ENCODE results near the gene COBL. TPM values are rescaled to one million over a fixed set of nuclear protein-coding genes. Genes with fewer than 3 reads are reported as not detected.
"Not testable (repeated sequence)": the region's sequence is repeated elsewhere in the genome, so short reads cannot be mapped to it uniquely, and the experiment has no call there.

Gene COBL
- total RNA-seq, 1 experiment from 2014 or later, result 0.39 TPM

DNA sequence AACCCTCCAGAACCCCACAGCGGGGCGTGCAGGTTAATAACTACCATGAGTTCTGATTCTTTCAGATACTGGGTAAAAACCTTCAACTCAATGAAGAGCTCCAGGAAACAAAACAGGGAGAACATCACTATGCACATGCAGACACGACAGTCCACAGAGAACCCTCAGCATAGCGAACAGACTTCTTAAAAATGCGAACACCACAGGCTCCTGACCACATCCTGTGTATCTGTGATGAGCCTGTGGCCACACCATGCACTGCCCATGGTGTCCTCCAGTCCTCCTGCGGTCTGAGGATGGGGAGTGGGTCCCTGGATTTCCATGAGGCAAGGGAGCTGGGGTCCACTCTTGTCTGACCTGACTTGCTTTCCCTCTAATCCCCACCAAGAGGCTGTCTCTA lies 107.2 kb downstream of the COBL start:
- H3K27me3 ChIP-seq (ENCODE audit: control insufficient read depth, insufficient read depth, low read length), result no peaks in the 10 kb centered on the region
- no peaks in the 10 kb centered on the region for H3K36me3 ChIP-seq (ENCODE audit: control insufficient read depth, insufficient read depth, low read length)
- intact Hi-C loops (cut with micrococcal nuclease; ENCODE audit: unreplicated experiment) (no loop called here), in situ Hi-C loops (cut with HindIII; ENCODE audit: low pct_unique_long_range_greater_than_20kb, low sequenced_read_pairs) (no loop called here)
- TF ChIP-seq, protein P1, sequence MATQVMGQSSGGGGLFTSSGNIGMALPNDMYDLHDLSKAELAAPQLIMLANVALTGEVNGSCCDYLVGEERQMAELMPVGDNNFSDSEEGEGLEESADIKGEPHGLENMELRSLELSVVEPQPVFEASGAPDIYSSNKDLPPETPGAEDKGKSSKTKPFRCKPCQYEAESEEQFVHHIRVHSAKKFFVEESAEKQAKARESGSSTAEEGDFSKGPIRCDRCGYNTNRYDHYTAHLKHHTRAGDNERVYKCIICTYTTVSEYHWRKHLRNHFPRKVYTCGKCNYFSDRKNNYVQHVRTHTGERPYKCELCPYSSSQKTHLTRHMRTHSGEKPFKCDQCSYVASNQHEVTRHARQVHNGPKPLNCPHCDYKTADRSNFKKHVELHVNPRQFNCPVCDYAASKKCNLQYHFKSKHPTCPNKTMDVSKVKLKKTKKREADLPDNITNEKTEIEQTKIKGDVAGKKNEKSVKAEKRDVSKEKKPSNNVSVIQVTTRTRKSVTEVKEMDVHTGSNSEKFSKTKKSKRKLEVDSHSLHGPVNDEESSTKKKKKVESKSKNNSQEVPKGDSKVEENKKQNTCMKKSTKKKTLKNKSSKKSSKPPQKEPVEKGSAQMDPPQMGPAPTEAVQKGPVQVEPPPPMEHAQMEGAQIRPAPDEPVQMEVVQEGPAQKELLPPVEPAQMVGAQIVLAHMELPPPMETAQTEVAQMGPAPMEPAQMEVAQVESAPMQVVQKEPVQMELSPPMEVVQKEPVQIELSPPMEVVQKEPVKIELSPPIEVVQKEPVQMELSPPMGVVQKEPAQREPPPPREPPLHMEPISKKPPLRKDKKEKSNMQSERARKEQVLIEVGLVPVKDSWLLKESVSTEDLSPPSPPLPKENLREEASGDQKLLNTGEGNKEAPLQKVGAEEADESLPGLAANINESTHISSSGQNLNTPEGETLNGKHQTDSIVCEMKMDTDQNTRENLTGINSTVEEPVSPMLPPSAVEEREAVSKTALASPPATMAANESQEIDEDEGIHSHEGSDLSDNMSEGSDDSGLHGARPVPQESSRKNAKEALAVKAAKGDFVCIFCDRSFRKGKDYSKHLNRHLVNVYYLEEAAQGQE (IDR thresholded peaks at IDR 0.05; ENCODE audit: insufficient read depth in 1 of 2, low read depth in 2 of 2, low read length in 1 of 2), result no peak
- TF ChIP-seq POLR2AphosphoS5 (IDR thresholded peaks at IDR 0.05; ENCODE audit: low read depth, low read length) (no peak), TCF7L2 (IDR thresholded peaks at IDR 0.05; ENCODE audit: low read depth, low read length) (no peak), SIN3A (IDR thresholded peaks at IDR 0.05; ENCODE audit: borderline replicate concordance, insufficient read depth, low read depth, low read length) (no peak)
- TF ChIP-seq, protein P2, sequence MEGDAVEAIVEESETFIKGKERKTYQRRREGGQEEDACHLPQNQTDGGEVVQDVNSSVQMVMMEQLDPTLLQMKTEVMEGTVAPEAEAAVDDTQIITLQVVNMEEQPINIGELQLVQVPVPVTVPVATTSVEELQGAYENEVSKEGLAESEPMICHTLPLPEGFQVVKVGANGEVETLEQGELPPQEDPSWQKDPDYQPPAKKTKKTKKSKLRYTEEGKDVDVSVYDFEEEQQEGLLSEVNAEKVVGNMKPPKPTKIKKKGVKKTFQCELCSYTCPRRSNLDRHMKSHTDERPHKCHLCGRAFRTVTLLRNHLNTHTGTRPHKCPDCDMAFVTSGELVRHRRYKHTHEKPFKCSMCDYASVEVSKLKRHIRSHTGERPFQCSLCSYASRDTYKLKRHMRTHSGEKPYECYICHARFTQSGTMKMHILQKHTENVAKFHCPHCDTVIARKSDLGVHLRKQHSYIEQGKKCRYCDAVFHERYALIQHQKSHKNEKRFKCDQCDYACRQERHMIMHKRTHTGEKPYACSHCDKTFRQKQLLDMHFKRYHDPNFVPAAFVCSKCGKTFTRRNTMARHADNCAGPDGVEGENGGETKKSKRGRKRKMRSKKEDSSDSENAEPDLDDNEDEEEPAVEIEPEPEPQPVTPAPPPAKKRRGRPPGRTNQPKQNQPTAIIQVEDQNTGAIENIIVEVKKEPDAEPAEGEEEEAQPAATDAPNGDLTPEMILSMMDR (IDR thresholded peaks at IDR 0.05), result no peak
- no peaks in the 10 kb centered on the region for H3K9me3 ChIP-seq (ENCODE audit: control insufficient read depth, insufficient read depth, low read depth, low read length)
- ChIA-PET CTCF (no interaction called here), POLR2A (no interaction called here)
- no peaks in the 10 kb centered on the region for H3K4me1 ChIP-seq (ENCODE audit: control insufficient read depth, insufficient read depth, low read length)
- no peak for DNase-seq (ENCODE audit: low read depth, low spot score)
- H3K27ac ChIP-seq (ENCODE audit: low read length), result no peak overlapping the region
- ATAC-seq, result no peak
- no TSS peak for BruUV-seq (replicated peaks)
- H3K4me3 ChIP-seq (ENCODE audit: low read depth in 2 of 2, low read length in 2 of 2), result no peak overlapping the region

DNA sequence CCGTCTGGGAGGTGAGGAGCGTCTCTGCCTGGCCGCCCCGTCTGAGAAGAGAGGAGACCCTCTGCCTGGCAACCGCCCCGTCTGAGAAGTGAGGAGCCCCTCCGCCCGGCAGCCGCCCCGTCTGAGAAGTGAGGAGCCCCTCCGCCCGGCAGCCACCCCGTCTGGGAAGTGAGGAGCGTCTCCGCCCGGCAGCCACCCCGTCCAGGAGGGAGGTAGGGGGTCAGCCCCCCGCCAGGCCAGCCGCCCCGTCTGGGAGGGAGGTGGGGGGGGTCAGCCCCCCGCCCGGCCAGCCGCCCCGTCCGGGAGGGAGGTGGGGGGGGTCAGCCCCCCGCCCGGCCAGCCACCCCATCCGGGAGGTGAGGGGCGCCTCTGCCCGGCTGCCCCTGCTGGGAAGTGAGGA lies 108.5 kb downstream of the COBL start:
- H3K27ac ChIP-seq (ENCODE audit: low read length); H3K27me3 ChIP-seq (ENCODE audit: control insufficient read depth, insufficient read depth, low read length); POLR2A ChIA-PET; H3K4me1 ChIP-seq (ENCODE audit: control insufficient read depth, insufficient read depth, low read length); in situ Hi-C loops (cut with HindIII; ENCODE audit: low pct_unique_long_range_greater_than_20kb, low sequenced_read_pairs); BruUV-seq (replicated peaks); CTCF ChIA-PET; DNase-seq (ENCODE audit: low read depth, low spot score); H3K4me3 ChIP-seq (ENCODE audit: low read depth in 2 of 2, low read length in 2 of 2); ATAC-seq; H3K9me3 ChIP-seq (ENCODE audit: control insufficient read depth, insufficient read depth, low read depth, low read length); intact Hi-C loops (cut with micrococcal nuclease; ENCODE audit: unreplicated experiment); H3K36me3 ChIP-seq (ENCODE audit: control insufficient read depth, insufficient read depth, low read length): not testable (repeated sequence)

DNA sequence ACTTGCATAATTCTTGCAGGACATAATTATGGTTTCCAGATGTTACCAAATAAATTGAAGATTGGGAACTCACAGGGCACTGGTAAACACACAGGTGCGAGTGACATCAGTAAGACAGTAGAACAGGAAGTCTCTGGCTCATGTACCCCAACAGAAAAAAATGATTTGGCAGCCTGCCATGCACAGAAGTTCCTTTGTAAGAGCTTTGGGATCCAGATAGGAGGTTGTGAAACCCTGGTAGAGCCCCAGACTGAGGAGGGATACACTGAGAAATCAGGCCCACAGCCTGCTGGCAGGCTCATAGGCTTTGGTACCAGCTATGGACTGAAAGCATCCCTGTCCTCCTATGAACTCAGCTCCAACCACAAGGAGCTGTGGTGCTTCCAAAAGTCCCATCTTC lies 118.0 kb downstream of the COBL start:
- ChIA-PET CTCF (no interaction called here), POLR2A (no interaction called here)
- no peak overlapping the region for H3K4me3 ChIP-seq (ENCODE audit: low read depth in 2 of 2, low read length in 2 of 2)
- H3K27ac ChIP-seq (ENCODE audit: low read length), result no peak overlapping the region
- H3K27me3 ChIP-seq (ENCODE audit: control insufficient read depth, insufficient read depth, low read length), result no peaks in the 10 kb centered on the region
- ATAC-seq (no peak), DNase-seq (ENCODE audit: low read depth, low spot score) (no peak)
- intact Hi-C loops (cut with micrococcal nuclease; ENCODE audit: unreplicated experiment), result no loop called here
- in situ Hi-C loops (cut with HindIII; ENCODE audit: low pct_unique_long_range_greater_than_20kb, low sequenced_read_pairs), result no loop called here
- H3K9me3 ChIP-seq (ENCODE audit: control insufficient read depth, insufficient read depth, low read depth, low read length), result no peaks in the 10 kb centered on the region
- TF ChIP-seq SIN3A (IDR thresholded peaks at IDR 0.05; ENCODE audit: borderline replicate concordance, insufficient read depth, low read depth, low read length) (no peak), POLR2AphosphoS5 (IDR thresholded peaks at IDR 0.05; ENCODE audit: low read depth, low read length) (no peak), TCF7L2 (IDR thresholded peaks at IDR 0.05; ENCODE audit: low read depth, low read length) (no peak)
- TF ChIP-seq, protein P2 (IDR thresholded peaks at IDR 0.05), result no peak
- TF ChIP-seq, protein P1 (IDR thresholded peaks at IDR 0.05; ENCODE audit: insufficient read depth in 1 of 2, low read depth in 2 of 2, low read length in 1 of 2), result no peak
- no peaks in the 10 kb centered on the region for H3K4me1 ChIP-seq (ENCODE audit: control insufficient read depth, insufficient read depth, low read length)
- no peaks in the 10 kb centered on the region for H3K36me3 ChIP-seq (ENCODE audit: control insufficient read depth, insufficient read depth, low read length)
- BruUV-seq (replicated peaks), result no TSS peak
